HFFc6 (cell line): ENCODE data around the gene CCR9. TPM values are rescaled to one million over a fixed set of nuclear protein-coding genes. Genes with fewer than 3 reads are reported as not detected.
A peak's percentile ranks its signal among the peaks of the same experiment; 100 is the strongest.

Experiments
- DNase-seq: peaks from one replicate; pipeline ENCODE4 v3.0.0-alpha.2; 2018
- H3K27ac Mint-ChIP-seq: 2 replicates; pipeline ENCODE4 v1.8.0; 2020; ENCODE audit warnings: mild to moderate bottlenecking, mixed read lengths
- H3K27me3 Mint-ChIP-seq: 2 replicates; pipeline ENCODE4 v1.8.0; 2021; ENCODE audit warnings: mild to moderate bottlenecking, moderate library complexity, mixed read lengths; ENCODE audit not compliant: insufficient read depth
- H3K36me3 Mint-ChIP-seq: 2 replicates; pipeline ENCODE4 v1.8.0; 2021; ENCODE audit warnings: low read depth, mixed read lengths
- H3K4me1 Mint-ChIP-seq: 2 replicates; pipeline ENCODE4 v1.8.0; 2020; ENCODE audit warnings: low read depth, mixed read lengths
- H3K4me3 Mint-ChIP-seq: 2 replicates; pipeline ENCODE4 v1.8.0; 2020; ENCODE audit warnings: mild to moderate bottlenecking, moderate library complexity, mixed read lengths
- H3K9me3 Mint-ChIP-seq: 2 replicates; pipeline ENCODE4 v1.8.0; 2020; ENCODE audit warnings: mild to moderate bottlenecking, mixed read lengths
- long read RNA-seq: library from polyadenylated mRNA; unstranded; transcript quantifications from one replicate; pipeline ENCODE4 v2.0.0, GENCODE V29; 2019
- total RNA-seq, 6 experiments: library from RNA; stranded (reverse); fragmentation: NEBNext Ultra II Directional; extraction: Animal tissue kit (Norgen Biotek cat#: 25700); gene quantifications; 2 replicates in 1 of 6; 3 replicates in 5 of 6; pipeline ENCODE4 v1.2.3, GENCODE V29; 2021
- TF ChIP-seq, protein P1 (sequence below): fragments of 200-600 bp; sonication (generic); IDR thresholded peaks from 2 replicates; pipeline ENCODE4 v1.5.0; 2021; ENCODE audit warnings: antibody characterized with exemption, mild to moderate bottlenecking

Gene CCR9, protein sequence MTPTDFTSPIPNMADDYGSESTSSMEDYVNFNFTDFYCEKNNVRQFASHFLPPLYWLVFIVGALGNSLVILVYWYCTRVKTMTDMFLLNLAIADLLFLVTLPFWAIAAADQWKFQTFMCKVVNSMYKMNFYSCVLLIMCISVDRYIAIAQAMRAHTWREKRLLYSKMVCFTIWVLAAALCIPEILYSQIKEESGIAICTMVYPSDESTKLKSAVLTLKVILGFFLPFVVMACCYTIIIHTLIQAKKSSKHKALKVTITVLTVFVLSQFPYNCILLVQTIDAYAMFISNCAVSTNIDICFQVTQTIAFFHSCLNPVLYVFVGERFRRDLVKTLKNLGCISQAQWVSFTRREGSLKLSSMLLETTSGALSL
- not detected for total RNA-seq
- long read RNA-seq, result 0 reads

DNA sequence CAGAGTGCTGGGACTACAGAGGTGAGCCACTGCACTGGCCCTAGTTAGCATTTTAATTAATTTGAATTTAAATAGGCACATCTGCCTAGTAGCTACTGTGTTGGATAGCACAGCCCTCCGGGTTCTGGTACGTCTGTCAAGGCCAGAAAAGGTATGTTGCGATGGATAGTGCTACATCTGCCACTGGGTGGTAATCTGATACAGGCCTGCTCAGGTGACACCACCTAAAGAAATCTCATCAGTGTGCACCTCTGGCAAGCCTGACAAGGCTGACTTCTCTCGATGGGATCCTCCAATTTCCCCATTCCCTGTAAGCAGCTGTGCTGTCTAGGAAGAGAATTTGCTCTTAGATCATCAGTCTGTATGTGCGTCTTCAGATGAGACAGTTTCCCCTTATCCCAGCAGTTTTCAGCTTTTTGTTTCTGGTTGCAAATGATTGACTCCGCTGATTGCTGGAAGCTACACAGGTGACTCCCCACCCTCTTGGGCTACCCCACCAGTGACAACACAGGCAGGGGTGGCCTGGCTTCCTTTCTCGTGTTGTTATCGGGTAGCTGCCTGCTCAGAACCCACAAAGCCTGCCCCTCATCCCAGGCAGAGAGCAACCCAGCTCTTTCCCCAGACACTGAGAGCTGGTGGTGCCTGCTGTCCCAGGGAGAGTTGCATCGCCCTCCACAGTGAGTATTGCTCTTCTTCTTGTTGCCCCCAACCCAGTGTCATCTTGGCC, at the start of gene CCR9:
Gene CCR9, plus strand, starts transcription at position 565 of the 727 bp plus-strand sequence. CDS start 8,391 bp downstream, outside the sequence.
- no peak within 1 kb of the TSS for H3K4me3 Mint-ChIP-seq
- DNase-seq, result no peak
- no peaks in the 10 kb centered on the region for H3K9me3 Mint-ChIP-seq
- H3K27me3 Mint-ChIP-seq, result peaks cover 33% of the 10 kb centered on the region
- TF ChIP-seq, protein P1, sequence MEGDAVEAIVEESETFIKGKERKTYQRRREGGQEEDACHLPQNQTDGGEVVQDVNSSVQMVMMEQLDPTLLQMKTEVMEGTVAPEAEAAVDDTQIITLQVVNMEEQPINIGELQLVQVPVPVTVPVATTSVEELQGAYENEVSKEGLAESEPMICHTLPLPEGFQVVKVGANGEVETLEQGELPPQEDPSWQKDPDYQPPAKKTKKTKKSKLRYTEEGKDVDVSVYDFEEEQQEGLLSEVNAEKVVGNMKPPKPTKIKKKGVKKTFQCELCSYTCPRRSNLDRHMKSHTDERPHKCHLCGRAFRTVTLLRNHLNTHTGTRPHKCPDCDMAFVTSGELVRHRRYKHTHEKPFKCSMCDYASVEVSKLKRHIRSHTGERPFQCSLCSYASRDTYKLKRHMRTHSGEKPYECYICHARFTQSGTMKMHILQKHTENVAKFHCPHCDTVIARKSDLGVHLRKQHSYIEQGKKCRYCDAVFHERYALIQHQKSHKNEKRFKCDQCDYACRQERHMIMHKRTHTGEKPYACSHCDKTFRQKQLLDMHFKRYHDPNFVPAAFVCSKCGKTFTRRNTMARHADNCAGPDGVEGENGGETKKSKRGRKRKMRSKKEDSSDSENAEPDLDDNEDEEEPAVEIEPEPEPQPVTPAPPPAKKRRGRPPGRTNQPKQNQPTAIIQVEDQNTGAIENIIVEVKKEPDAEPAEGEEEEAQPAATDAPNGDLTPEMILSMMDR, result no peak
- H3K36me3 Mint-ChIP-seq, result no peaks in the 10 kb centered on the region
- H3K27ac Mint-ChIP-seq, result no peak within 1 kb of the TSS
- peaks cover 5% of the 10 kb centered on the region for H3K4me1 Mint-ChIP-seq

DNA sequence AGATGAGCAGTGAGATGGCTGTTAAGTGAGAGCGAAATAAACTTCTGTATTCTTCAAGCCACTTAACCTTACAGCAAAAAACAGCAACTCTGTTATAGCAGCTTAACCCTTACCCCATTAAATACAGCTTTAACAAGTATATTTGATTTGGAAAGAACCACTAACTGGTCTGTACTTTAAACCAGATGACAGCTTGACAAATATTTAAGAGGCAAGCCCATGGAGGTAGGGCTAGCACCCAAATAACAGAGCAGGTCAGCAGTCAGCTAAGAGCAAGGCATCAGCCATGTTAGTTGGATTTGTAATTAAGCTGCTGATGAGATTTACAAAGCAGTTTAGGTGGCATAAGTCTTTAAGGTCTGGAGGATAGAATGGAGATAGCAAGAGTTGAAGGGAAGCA, 47.9 kb upstream of the CCR9 start:
- Mint-ChIP-seq H3K27ac (no peak overlapping the region), H3K4me3 (no peak overlapping the region), H3K9me3 (no peaks in the 10 kb centered on the region), H3K27me3 (no peaks in the 10 kb centered on the region), H3K4me1 (peaks cover 14% of the 10 kb centered on the region), H3K36me3 (no peaks in the 10 kb centered on the region)
- TF ChIP-seq, protein P1, result no peak
- no peak for DNase-seq

DNA sequence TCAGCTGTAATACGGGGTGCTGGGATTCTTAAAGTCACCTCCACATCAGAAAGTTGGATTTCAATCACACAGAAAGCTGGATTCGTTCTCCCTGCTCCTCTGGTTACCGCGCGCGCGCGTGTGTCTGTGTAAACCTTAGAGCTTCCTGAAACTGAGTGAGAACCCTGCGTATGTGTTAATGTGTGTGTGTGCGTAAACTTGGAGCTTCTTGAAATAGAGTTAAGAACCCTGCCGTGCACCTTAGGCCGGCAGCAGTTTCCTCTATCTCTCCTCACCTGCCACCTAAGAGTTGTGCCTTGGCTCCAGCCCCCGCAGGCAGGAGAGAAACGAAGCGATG, 45.0 kb upstream of the CCR9 start:
- TF ChIP-seq, protein P1, result no peak
- Mint-ChIP-seq H3K27ac (peak overlapping the region; percentile 96), H3K36me3 (no peaks in the 10 kb centered on the region), H3K27me3 (peaks cover 6% of the 10 kb centered on the region; the same call in 1 of the 2 replicates), H3K4me3 (peak overlapping the region; percentile 92), H3K9me3 (no peaks in the 10 kb centered on the region), H3K4me1 (peaks cover 14% of the 10 kb centered on the region)
- peak; percentile 19 for DNase-seq

DNA sequence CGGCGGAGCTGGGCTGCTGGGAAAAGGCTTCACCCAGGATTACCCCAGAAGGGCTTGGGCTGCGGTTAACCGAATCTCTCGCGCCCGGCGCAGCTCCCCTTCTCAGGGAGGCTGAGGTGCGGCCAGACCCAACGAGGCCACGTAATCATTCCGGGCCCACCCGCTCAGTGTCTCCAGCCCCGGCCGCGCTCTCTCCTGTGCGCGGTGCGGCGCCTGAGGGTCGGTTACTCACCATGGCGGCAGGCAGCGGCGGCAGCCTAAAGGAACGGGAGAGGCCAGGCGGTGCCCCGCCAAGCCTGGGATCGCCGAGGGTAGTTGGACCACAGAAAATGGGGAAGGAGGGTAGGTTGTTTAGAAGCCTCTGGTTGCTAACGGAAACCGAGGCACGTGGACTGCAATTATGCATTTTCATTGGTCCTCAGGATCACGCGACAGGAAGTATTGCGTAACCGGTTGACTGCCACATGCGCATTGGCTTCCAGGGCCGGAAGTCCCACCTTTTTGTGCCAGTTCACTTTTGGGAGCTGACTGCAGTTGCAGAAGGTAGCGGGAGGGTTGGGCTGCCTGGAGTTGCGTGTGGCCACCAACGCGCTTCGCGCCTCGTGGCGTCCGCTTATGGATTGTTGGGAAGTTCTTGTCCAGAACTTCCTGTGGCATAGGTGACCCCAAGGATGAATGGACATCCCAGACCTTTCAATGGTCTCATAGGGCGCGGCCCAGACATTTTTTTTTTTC, 44.4 kb upstream of the CCR9 start, which contains the start of gene LZTFL1:
Gene LZTFL1, minus strand, starts transcription at position 363 of the 735 bp plus-strand sequence. Its CDS starts 128 bp downstream, at position 235.
- Mint-ChIP-seq H3K36me3 (no peaks in the 10 kb centered on the region), H3K4me1 (peaks cover 14% of the 10 kb centered on the region), H3K4me3 (peak within 1 kb of the TSS; percentile 92), H3K27me3 (peaks cover 10% of the 10 kb centered on the region), H3K27ac (peak within 1 kb of the TSS; percentile 96), H3K9me3 (no peaks in the 10 kb centered on the region)
- TF ChIP-seq, protein P1, result no peak
- peak; percentile 96 for DNase-seq

DNA sequence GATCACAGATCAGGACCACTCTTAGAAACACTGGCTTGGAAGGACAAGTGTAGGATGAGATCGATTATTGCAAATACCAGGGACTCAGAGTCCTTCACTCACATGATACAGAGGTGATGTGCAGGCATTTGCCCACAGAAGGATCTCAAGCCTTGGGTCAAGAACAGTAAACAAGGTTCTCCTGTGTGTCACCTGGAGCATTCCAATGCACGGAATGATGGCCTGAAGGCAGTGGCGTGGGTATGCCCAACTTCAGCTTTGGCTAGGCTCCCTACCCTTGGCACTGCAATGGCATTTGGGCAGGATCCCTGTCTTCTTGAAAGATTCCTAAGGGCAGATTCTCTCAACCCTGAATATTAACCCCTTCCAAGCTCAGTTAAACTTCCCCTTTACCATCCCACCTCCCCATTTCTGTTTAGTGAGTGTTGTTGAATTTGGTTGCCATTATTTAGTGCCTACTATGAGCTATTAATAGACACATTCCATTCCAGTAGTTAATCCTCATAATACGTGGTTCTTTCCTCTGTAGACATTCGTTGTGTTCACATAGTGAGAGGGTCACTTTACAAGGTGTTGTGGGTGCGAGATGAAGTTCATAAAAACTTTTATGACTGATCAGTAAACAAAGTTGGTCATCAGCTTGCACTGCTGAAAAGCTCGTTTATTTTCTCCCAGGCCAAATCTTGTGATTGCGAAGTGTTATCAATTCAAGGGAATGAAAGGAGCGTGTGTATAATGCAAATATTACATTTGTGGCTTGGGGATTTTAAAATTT, 43.3 kb upstream of the CCR9 start:
- Mint-ChIP-seq H3K27ac (no peak overlapping the region), H3K4me3 (peak overlapping the region; percentile 92), H3K36me3 (no peaks in the 10 kb centered on the region), H3K9me3 (no peaks in the 10 kb centered on the region), H3K4me1 (peaks cover 14% of the 10 kb centered on the region), H3K27me3 (peaks cover 20% of the 10 kb centered on the region)
- no peak for DNase-seq
- TF ChIP-seq, protein P1, result no peak
